ENCODE measurements around the gene SLC6A18.
"Not testable (repeated sequence)": the region's sequence is repeated elsewhere in the genome, so short reads cannot be mapped to it uniquely, and the experiment has no call there.

The SLC6A18 gene

GRCh38 chr5:1282131-1282992, 57.2 kb downstream of the SLC6A18 start:
- 90% methylated on average over 37 of the region's 37 CpGs for WGBS
- no peak overlapping the region for H3K4me3 ChIP-seq (ENCODE audit: low read length)
- no peak overlapping the region for H3K9ac ChIP-seq (ENCODE audit: low read depth, low read length)
- no peaks in the 10 kb centered on the region for H3K27me3 ChIP-seq (ENCODE audit: insufficient read depth, low read length)
- no peaks in the 10 kb centered on the region for H3K9me3 ChIP-seq (ENCODE audit: insufficient read depth, low read depth, low read length)
- H3K27ac ChIP-seq (ENCODE audit: low read depth, low read length): no peak overlapping the region
- H3K36me3 ChIP-seq (ENCODE audit: insufficient read depth, low read length): peaks cover 23% of the 10 kb centered on the region
- H3K4me1 ChIP-seq (ENCODE audit: insufficient read depth, low read length): no peaks in the 10 kb centered on the region

GRCh38 chr5:1282993-1283728, 58.0 kb downstream of the SLC6A18 start:
- H3K4me1 ChIP-seq (ENCODE audit: insufficient read depth, low read length); H3K27ac ChIP-seq (ENCODE audit: low read depth, low read length); H3K27me3 ChIP-seq (ENCODE audit: insufficient read depth, low read length); H3K9ac ChIP-seq (ENCODE audit: low read depth, low read length); H3K9me3 ChIP-seq (ENCODE audit: insufficient read depth, low read depth, low read length); H3K4me3 ChIP-seq (ENCODE audit: low read length): not testable (repeated sequence)
- 93% methylated on average over 40 of the region's 40 CpGs for WGBS
- peaks cover 23% of the 10 kb centered on the region for H3K36me3 ChIP-seq (ENCODE audit: insufficient read depth, low read length)

- H3K36me3 ChIP-seq (ENCODE audit: insufficient read depth, low read length): peaks cover 23% of the 10 kb centered on the region
- 91% methylated on average over 16 of the region's 16 CpGs for WGBS
- H3K4me3 ChIP-seq (ENCODE audit: low read length): not testable (repeated sequence)
Observed at GRCh38 chr5:1283729-1284041, 58.5 kb downstream of the SLC6A18 start.

DNA sequence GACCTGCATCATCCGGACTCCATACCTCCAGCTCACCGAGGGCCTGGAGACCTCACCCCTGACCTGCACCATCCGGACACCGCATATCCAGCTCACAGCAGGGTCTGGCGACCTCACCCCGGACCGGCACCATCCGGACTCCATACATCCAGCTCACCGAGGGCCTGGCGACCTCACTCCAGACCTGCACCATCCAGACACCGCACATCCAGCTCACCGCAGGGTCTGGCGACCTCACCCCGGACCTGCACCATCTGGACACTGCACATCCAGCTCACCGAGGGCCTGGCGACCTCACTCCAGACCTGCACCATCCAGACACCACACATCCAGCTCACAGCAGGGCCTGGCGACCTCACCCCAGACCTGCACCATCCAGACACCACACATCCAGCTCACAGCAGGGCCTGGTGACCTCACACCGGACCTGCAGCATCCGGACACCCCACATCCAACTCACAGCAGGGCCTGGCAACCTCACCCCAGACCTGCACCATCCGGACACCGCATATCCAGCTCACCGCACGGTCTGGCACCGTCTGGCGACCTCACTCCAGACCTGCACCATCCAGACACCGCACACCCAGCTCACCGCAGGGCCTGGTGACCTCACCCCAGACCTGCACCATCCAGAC, 59.3 kb downstream of the SLC6A18 start:
- H3K4me3 ChIP-seq (ENCODE audit: low read length); H3K9me3 ChIP-seq (ENCODE audit: insufficient read depth, low read depth, low read length); H3K27ac ChIP-seq (ENCODE audit: low read depth, low read length); H3K27me3 ChIP-seq (ENCODE audit: insufficient read depth, low read length); H3K4me1 ChIP-seq (ENCODE audit: insufficient read depth, low read length); H3K9ac ChIP-seq (ENCODE audit: low read depth, low read length): not testable (repeated sequence)
- WGBS: 91% methylated on average over 27 of the region's 27 CpGs
- H3K36me3 ChIP-seq (ENCODE audit: insufficient read depth, low read length): peaks cover 23% of the 10 kb centered on the region

More at GRCh38 chr5:1283729-1284041, 58.5 kb downstream of the SLC6A18 start:
- H3K9ac ChIP-seq (ENCODE audit: low read depth, low read length); H3K27me3 ChIP-seq (ENCODE audit: insufficient read depth, low read length); H3K4me1 ChIP-seq (ENCODE audit: insufficient read depth, low read length); H3K9me3 ChIP-seq (ENCODE audit: insufficient read depth, low read depth, low read length); H3K27ac ChIP-seq (ENCODE audit: low read depth, low read length): not testable (repeated sequence)

DNA sequence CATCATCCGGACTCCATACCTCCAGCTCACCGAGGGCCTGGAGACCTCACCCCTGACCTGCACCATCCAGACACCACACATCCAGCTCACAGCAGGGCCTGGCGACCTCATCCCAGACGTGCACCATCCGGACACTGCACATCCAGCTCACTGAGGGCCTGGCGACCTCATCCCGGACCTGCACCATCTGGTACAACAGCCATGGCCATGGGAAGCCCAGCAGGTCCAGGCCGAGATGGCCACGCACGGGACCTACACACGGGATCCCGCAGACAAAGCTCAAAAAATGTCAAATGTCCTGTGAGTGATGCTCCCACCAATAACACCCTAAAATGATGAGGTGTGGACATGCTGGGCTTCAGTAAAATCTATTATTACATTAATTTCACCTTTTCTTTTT, 60.0 kb downstream of the SLC6A18 start:
- Histone ChIP-seq H3K27ac (ENCODE audit: low read depth, low read length) (no peak overlapping the region), H3K9ac (ENCODE audit: low read depth, low read length) (no peak overlapping the region), H3K4me1 (ENCODE audit: insufficient read depth, low read length) (no peaks in the 10 kb centered on the region), H3K27me3 (ENCODE audit: insufficient read depth, low read length) (no peaks in the 10 kb centered on the region), H3K4me3 (ENCODE audit: low read length) (no peak overlapping the region), H3K36me3 (ENCODE audit: insufficient read depth, low read length) (peaks cover 23% of the 10 kb centered on the region), H3K9me3 (ENCODE audit: insufficient read depth, low read depth, low read length) (no peaks in the 10 kb centered on the region)
- 93% methylated on average over 10 of the region's 12 CpGs for WGBS

DNA sequence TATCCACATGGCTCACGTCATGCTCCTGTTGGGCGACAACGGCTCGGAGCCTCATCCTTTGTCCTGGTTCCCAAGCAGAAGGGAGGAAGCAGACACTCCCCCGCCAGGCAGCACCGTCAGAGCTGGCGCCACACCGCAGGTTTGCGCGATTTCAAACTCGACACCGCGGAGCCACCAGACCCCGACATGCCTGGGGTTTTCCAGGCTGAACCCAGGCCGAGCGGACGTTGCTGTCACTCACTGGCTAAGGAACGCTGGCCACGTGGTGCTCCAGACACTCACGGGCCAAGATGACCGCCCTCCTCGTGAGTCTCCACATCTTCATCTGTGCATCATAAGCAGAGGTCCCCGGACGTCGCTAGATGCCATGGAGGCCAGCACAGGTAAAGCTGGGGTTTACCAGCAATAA, 60.7 kb downstream of the SLC6A18 start:
- H3K4me3 ChIP-seq (ENCODE audit: low read length): no peak overlapping the region
- WGBS: 95% methylated on average over 25 of the region's 25 CpGs

DNA sequence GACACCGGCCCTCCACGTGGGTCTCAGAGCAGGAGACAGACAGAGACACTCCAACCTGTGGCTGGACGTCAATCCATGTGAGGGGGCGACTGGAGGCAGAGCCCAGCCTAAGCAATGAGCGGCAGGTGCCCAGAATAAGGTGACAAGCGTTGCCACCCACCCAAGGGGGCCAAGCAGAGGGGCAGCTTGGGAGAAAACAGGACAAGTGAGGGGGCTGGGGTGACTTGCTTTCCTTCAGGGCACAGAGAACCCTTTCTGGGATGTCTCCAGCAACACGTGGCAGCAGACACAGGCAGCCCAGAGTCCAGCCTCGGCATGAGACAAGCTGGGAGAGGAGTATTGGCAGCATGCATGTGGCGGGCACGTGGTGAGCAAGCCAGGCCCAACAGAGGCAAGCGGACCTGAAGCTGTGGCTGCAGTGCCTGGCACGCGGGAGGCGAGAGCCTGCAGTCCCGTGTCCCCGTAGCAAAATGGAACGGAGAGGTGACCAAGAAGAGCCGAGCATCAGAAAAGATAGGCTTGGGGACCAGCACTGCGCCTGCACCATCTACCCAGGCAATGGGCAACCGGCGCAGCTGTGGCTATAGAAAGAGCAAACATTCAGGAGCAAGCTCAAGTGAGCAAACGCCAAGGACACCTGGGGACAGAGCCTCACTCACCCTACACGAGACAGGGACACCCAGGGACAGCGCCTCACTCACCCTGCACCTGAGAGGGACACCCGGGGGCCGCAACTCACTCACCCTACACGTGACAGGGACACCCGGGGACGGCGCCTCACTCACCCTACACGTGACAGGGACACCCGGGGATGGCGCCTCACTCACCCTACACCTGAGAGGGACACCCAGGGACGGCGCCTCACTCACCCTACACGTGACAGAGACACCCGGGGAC, 63.5 kb downstream of the SLC6A18 start:
- Histone ChIP-seq H3K9me3 (ENCODE audit: insufficient read depth, low read depth, low read length) (no peaks in the 10 kb centered on the region), H3K4me3 (ENCODE audit: low read length) (no peak overlapping the region), H3K36me3 (ENCODE audit: insufficient read depth, low read length) (peaks cover 23% of the 10 kb centered on the region), H3K27me3 (ENCODE audit: insufficient read depth, low read length) (no peaks in the 10 kb centered on the region), H3K4me1 (ENCODE audit: insufficient read depth, low read length) (no peaks in the 10 kb centered on the region), H3K27ac (ENCODE audit: low read depth, low read length) (no peak overlapping the region), H3K9ac (ENCODE audit: low read depth, low read length) (no peak overlapping the region)
- 93% methylated on average over 37 of the region's 37 CpGs for WGBS

More for the DNA sequence above, 60.7 kb downstream of the SLC6A18 start:
- no peak overlapping the region for H3K9ac ChIP-seq (ENCODE audit: low read depth, low read length)
- peaks cover 23% of the 10 kb centered on the region for H3K36me3 ChIP-seq (ENCODE audit: insufficient read depth, low read length)
- H3K27ac ChIP-seq (ENCODE audit: low read depth, low read length): no peak overlapping the region
- no peaks in the 10 kb centered on the region for H3K4me1 ChIP-seq (ENCODE audit: insufficient read depth, low read length)
- H3K27me3 ChIP-seq (ENCODE audit: insufficient read depth, low read length): no peaks in the 10 kb centered on the region
- H3K9me3 ChIP-seq (ENCODE audit: insufficient read depth, low read depth, low read length): no peaks in the 10 kb centered on the region

DNA sequence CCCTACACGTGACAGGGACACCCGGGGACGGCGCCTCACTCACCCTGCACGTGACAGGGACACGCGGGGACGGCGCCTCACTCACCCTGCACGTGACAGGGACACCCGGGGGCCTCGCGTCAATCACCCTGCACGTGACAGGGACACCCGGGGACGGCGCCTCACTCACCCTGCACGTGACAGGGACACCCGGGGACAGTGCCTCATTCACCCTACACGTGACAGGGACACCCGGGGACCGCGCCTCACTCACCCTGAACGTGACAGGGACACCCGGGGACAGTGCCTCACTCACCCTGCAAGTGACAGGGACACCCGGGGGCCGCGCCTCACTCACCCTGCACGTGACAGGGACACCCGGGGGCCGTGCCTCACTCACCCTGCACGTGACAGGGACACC, 64.4 kb downstream of the SLC6A18 start:
- H3K4me1 ChIP-seq (ENCODE audit: insufficient read depth, low read length); H3K9ac ChIP-seq (ENCODE audit: low read depth, low read length); H3K4me3 ChIP-seq (ENCODE audit: low read length); H3K27ac ChIP-seq (ENCODE audit: low read depth, low read length); H3K9me3 ChIP-seq (ENCODE audit: insufficient read depth, low read depth, low read length); H3K27me3 ChIP-seq (ENCODE audit: insufficient read depth, low read length): not testable (repeated sequence)
- WGBS: 94% methylated on average over 26 of the region's 32 CpGs
- peaks cover 23% of the 10 kb centered on the region for H3K36me3 ChIP-seq (ENCODE audit: insufficient read depth, low read length)

GRCh38 chr5:1290956-1291355, 65.8 kb downstream of the SLC6A18 start:
- H3K9ac ChIP-seq (ENCODE audit: low read depth, low read length); H3K4me1 ChIP-seq (ENCODE audit: insufficient read depth, low read length); H3K9me3 ChIP-seq (ENCODE audit: insufficient read depth, low read depth, low read length); H3K4me3 ChIP-seq (ENCODE audit: low read length); H3K27me3 ChIP-seq (ENCODE audit: insufficient read depth, low read length); H3K27ac ChIP-seq (ENCODE audit: low read depth, low read length): not testable (repeated sequence)
- WGBS: 92% methylated on average over 23 of the region's 24 CpGs
- H3K36me3 ChIP-seq (ENCODE audit: insufficient read depth, low read length): peaks cover 18% of the 10 kb centered on the region

- no peak overlapping the region for H3K9ac ChIP-seq (ENCODE audit: low read depth, low read length)
- no peak overlapping the region for H3K4me3 ChIP-seq (ENCODE audit: low read length)
- H3K27ac ChIP-seq (ENCODE audit: low read depth, low read length): no peak overlapping the region
- H3K4me1 ChIP-seq (ENCODE audit: insufficient read depth, low read length): no peaks in the 10 kb centered on the region
- H3K36me3 ChIP-seq (ENCODE audit: insufficient read depth, low read length): peaks cover 17% of the 10 kb centered on the region
- peaks cover 14% of the 10 kb centered on the region for H3K27me3 ChIP-seq (ENCODE audit: insufficient read depth, low read length)
- 94% methylated on average over 24 of the region's 24 CpGs for WGBS
- no peaks in the 10 kb centered on the region for H3K9me3 ChIP-seq (ENCODE audit: insufficient read depth, low read depth, low read length)
Observed at GRCh38 chr5:1291611-1292080, 66.5 kb downstream of the SLC6A18 start.

Data from HUES64 (cell line).